Suppressor macrophage treated with lipopolysaccharide for 4 hours (primary cell): ENCODE results near the gene CNTNAP3B.
"Not testable (repeated sequence)": the region's sequence is repeated elsewhere in the genome, so short reads cannot be mapped to it uniquely, and the experiment has no call there.

Experiments
- DNase-seq: peaks from one replicate; pipeline ENCODE4 v3.0.0-alpha.2; 2020

Gene CNTNAP3B

DNA sequence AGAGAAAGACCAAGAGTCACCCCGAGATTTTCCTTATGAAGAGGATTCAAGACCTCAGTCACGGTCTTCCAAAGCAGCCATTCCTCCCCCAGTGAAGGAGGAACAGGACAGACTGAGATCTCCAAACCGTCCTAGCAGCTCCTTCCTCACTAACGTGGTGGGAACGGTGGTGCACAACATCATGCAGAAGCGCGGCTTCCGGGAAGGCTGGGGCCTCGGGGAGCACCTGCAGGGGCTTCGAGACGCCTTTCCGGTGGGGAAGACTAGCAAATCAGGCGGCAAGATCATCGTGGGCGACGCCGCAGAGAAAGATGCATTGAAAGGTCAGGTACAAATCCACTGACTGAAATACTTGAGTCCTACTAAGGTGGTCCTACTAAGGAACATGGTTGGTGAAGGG, 154.3 kb downstream of the CNTNAP3B start:
- not testable (repeated sequence) for DNase-seq

DNA sequence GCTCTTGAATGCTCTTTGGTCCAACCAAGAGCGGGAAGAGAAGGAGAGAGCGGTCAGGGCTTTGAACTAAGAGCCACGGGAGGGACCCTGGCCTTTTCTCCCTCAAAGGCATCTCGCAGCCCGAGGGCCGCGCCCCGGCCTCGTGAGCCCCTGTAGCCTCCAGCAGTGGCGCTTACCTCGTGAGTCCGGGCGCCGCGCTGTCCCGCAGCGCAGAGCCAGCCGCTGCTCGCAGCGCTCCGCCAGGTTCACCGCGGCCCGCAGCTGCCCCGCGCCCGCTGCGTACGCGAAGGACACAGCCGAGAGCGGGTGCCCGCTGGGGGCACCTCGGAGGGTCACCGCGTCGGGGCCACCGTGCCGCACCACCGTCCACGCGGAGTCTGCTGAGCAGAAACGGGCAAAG, 176.2 kb downstream of the CNTNAP3B start:
- DNase-seq: not testable (repeated sequence)

DNA sequence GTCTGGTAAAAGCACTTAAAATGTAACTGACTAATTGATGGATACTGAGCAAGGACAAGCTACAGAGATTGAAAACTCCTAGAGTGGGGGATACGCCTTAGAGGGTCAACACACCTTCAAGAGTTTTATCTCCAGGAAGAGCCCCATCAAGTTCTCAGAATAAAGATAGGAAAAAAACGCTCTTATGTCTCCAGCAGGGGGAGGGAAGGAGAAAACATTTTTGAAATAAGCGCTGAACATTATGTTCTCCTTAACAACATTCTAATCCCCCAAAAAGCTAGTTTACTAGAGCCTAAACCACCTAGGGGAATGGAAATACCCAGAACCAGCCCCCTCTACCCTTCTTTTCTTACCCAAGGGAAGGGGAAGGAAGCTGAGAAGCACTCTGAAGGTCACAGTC, 187.5 kb downstream of the CNTNAP3B start:
- DNase-seq: not testable (repeated sequence)

DNA sequence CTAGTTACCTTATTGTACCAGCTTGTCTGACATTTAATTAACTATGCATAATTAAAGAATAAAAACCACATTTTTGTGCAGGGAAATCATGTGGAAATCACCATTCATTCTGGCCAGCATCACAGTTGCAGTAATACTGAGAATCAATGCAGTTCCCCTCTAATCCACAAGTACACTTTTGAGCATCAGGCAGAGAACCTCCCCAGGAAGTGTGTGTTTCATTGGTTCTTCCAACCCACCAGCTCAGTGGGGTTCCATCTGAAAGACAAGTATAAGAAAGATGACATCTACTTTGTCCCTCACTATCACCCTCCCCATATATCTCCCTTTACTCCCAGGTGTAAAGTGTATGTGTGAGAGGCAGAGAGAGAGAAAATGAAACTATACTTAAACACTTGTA, 191.1 kb downstream of the CNTNAP3B start:
- DNase-seq: not testable (repeated sequence)

DNA sequence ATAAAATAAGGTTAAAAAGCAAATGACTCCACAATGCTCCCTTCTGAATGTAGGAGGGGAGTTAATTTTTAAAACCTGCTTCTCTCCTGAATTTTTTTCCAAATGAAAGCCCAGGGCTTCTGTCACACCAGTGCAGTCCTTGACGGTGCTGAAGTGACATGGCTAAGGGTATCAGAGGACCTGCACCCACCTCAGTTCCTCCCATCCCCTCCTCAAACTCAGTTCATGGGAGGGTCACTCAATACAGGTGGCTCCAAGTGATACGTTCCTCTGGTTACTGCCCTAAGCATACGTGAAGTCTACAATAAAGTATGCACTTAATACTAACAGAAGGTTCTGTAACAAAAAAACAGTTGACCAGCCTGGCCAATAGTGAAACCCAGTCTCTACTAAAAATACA, 193.5 kb downstream of the CNTNAP3B start:
- DNase-seq: not testable (repeated sequence)

DNA sequence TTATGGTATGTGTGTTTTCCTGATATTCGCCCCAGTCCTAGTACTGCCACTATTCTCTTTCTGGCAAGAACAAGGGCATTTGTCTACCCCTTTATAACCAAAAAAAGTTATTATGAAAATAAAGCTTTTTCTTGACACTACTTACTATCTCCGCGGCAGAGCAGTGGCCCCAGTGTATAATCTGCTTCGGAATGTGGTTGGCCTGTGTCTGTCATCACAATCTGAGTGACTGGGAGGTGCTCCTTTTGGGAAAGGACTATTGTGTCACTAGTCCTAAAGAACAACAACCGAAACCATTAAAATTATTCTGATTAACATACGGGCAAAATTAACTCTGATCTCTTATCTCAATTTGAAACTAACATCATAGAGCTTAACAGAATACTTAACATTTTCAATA, 200.1 kb downstream of the CNTNAP3B start:
- DNase-seq: not testable (repeated sequence)

DNA sequence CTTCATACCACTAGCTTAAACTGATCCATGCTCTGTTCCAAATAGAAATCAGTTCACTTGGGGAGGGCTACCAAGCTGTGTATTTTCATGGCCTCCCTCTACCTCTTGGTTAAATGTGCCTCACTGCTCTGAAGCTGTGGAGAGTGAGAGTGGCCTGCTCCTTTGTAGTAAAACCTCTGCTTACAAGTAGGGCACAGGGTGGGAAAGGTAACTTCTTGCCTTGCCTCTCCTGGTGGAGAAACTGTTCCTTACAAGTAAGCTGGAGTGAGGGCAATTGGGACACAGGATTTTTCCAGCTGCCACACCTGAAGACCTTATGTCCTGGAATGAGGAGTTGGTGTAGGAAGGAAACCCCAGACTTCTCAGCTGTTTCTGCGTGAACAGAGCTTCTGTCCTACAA, 211.9 kb downstream of the CNTNAP3B start:
- not testable (repeated sequence) for DNase-seq

DNA sequence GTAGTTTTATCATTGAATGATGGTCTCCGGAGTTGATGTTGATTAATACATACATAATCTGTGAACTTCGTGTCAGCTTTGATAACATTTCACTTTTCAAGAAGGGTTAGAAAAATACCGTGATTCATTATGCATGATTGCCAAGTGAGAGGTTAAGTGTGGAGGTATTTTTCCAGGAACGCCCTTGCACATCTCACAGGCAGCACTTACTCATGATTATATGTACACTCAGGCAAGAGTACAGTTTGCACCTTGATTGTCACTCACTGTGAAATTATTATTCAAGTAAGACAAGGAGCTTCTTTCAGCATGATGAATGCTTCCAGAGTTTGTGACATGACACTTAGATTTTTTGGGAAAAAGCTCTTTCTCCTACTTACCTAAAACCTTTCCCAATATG, 223.7 kb downstream of the CNTNAP3B start:
- DNase-seq: not testable (repeated sequence)

DNA sequence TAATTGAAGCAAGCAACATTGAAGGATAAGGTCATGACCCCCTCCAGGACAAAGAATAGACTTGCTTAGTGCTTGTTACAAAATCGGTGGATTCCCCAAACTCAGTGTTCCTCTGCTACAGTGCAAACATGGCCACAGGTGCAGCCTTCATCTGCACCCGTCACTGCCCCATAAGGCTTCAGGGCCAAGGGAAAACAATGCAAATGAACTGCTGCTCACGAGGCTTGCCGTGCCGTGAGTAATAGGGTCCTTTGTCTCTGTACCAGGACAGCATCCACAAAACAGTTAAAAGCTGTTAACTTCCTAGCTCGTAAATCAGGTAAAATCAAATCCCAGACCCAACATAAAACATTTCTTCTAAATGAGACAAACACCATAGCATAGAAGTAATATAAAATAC, 226.5 kb downstream of the CNTNAP3B start:
- DNase-seq: not testable (repeated sequence)

DNA sequence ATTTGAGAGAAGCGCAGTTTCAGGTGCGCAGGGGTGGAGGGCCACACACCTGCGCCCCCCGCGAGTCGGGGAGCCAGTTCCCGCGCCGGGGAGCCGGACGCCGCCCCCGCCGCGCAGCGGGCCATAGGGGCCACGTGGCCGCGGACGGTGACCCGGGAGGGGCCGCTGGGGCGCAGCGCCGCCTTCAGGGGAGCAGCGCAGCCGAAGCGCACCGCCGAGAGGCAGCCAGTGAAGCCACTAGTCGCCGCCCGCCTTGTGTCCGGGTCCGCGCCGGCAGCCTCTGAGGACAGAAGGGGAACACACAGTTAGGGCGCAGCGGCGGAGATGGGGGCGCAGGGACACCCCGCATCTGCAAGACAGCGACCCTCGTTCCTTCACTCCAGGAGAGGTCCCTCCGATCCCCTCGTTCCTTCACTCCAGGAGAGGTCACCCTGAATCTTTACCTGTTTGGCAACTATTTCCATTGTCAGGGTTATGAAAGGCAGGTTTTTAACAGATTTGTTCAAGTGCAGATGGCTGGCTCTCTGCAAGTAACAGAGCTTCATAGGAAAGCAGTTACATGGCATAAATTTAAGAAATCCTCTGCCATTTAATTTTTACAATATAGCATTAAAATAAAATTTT, 230.4 kb downstream of the CNTNAP3B start:
- DNase-seq: not testable (repeated sequence)

DNA sequence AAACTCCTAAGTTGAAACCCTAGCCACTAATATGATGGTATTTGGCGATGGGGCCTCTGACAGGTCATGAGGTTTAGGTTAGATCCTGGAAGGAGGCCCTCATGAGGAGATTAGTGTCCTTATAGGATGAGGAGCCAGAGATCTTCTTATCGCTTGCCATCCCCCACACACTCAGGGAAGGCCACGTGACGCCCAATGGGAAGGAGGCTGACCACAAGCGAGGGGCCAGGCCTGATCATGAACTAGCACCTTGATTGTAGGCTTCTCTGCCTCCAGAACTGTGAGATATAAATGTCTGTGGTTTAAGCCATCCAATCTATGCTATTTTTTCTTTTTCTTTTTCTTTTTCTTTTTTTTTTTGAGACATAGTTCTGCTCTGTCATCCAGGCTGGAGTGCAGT, 254.7 kb downstream of the CNTNAP3B start:
- not testable (repeated sequence) for DNase-seq

DNA sequence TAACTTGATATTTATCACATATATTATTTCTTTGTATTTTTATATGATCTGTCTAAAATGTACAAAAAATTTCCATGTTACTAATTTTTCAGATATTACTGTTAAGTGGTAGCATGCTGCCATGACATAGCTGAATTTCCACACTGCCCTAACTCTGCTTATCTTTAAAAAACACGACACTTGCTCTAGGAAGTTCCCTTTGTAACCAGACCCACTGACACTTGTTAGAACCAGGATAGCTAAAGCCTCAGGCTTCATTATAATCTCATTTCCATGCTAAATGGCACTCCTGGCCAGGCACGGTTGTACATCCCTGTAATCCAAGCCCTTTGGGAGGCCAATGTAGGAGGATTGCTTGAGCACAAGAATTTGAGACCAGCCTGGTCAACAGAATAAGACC, 273.8 kb downstream of the CNTNAP3B start:
- DNase-seq: not testable (repeated sequence)

DNA sequence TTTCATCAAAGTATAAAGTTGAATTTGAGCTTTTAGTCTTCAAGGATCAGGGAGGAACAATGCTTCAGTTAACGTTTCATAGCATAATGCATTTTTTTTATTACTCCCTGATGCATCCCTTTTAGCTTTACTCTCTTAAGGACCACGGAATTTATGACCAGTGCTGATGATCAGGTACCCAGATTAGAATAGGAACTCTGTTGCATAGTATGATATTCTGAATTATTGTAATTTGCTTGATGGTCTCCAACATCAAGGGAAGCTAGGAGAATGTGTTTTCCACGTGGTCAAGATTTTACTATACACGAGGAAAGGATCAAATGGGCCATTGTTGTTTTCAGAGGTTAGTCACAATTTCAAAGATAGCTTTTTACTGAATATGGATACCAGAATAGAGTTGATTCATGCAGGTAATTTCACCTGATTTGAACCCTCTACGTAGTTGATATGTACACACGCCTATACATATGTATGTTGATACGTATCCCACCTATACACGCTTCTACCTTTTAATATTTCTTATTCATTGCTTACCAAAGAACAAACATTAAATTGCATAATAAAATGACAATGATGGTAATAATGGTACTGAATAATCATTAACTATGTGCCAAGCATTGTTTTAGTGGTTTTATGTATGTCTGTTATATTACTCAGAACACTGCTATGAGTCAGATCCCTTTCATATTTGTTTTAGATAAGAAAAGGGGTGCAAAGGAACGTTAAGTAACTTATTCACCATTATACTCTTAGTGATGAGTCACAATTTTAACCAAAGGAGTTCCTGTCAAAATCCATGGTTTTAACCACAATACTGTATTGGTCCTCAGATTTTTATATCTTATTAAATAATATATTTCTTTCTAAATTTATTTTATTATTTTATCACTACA, 277.1 kb downstream of the CNTNAP3B start:
- DNase-seq: not testable (repeated sequence)

DNA sequence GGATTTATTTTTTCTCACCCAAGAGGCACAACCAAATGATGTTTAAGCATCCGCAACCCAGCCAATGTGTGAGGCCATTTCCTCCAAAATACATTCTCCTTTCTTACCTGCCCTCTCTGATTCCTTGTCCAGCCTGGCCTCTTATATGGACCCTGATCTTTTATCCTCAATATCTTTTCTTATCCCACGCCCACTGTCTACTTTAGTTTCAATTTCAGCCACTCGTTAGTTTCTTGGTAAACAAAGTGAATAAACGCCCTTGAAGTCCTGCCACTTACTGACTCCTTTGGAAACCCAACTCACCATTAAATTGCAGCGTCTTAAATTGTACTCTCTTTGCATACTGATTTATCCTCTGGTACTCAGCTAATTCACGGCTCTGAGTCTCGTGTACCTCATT, 281.4 kb downstream of the CNTNAP3B start:
- not testable (repeated sequence) for DNase-seq
